ENCODE data around the gene ARHGAP10.

ARHGAP10 gene

GRCh38 chr4:147809211-147809610 is 77.3 kb downstream of the ARHGAP10 start:
- H3K27ac Mint-ChIP-seq = no peak overlapping the region
- H3K9me3 Mint-ChIP-seq = no peaks in the 10 kb centered on the region
- H3K27me3 Mint-ChIP-seq (ENCODE audit: low read depth) = peaks cover 11% of the 10 kb centered on the region
- peaks cover 3% of the 10 kb centered on the region for H3K36me3 Mint-ChIP-seq (ENCODE audit: low read depth)
- H3K4me1 Mint-ChIP-seq (ENCODE audit: low read depth) = peaks cover 5% of the 10 kb centered on the region
- H3K4me3 Mint-ChIP-seq = no peak overlapping the region

- Mint-ChIP-seq H3K36me3 (ENCODE audit: low read depth) (peaks cover 3% of the 10 kb centered on the region), H3K27ac (no peak overlapping the region), H3K9me3 (no peaks in the 10 kb centered on the region), H3K4me1 (ENCODE audit: low read depth) (peaks cover 10% of the 10 kb centered on the region), H3K4me3 (no peak overlapping the region), H3K27me3 (ENCODE audit: low read depth) (peaks cover 4% of the 10 kb centered on the region)
Observed at GRCh38 chr4:147811878-147812277, 80.0 kb downstream of the ARHGAP10 start.

- Mint-ChIP-seq H3K36me3 (ENCODE audit: low read depth) (peaks cover 3% of the 10 kb centered on the region), H3K27me3 (ENCODE audit: low read depth) (peaks cover 4% of the 10 kb centered on the region)
Observed at GRCh38 chr4:147813109-147813773, 81.4 kb downstream of the ARHGAP10 start.

GRCh38 chr4:147813973-147814372 is 82.1 kb downstream of the ARHGAP10 start:
- no peak overlapping the region for H3K27ac Mint-ChIP-seq
- no peak overlapping the region for H3K4me3 Mint-ChIP-seq
- H3K4me1 Mint-ChIP-seq (ENCODE audit: low read depth) = peaks cover 10% of the 10 kb centered on the region
- H3K9me3 Mint-ChIP-seq = no peaks in the 10 kb centered on the region
- H3K36me3 Mint-ChIP-seq (ENCODE audit: low read depth) = peaks cover 3% of the 10 kb centered on the region
- H3K27me3 Mint-ChIP-seq (ENCODE audit: low read depth) = peaks cover 4% of the 10 kb centered on the region

More at GRCh38 chr4:147813109-147813773, 81.4 kb downstream of the ARHGAP10 start:
- Mint-ChIP-seq H3K4me3 (no peak overlapping the region), H3K4me1 (ENCODE audit: low read depth) (peaks cover 10% of the 10 kb centered on the region), H3K9me3 (no peaks in the 10 kb centered on the region), H3K27ac (no peak overlapping the region)

GRCh38 chr4:147814376-147814775 is 82.5 kb downstream of the ARHGAP10 start:
- H3K27me3 Mint-ChIP-seq (ENCODE audit: low read depth) = peaks cover 4% of the 10 kb centered on the region
- H3K4me1 Mint-ChIP-seq (ENCODE audit: low read depth) = peaks cover 10% of the 10 kb centered on the region
- peaks cover 3% of the 10 kb centered on the region for H3K36me3 Mint-ChIP-seq (ENCODE audit: low read depth)
- H3K9me3 Mint-ChIP-seq = no peaks in the 10 kb centered on the region
- H3K27ac Mint-ChIP-seq = no peak overlapping the region
- no peak overlapping the region for H3K4me3 Mint-ChIP-seq

GRCh38 chr4:147815741-147816140 is 83.9 kb downstream of the ARHGAP10 start:
- H3K36me3 Mint-ChIP-seq (ENCODE audit: low read depth) = peaks cover 3% of the 10 kb centered on the region
- H3K9me3 Mint-ChIP-seq = no peaks in the 10 kb centered on the region
- no peak overlapping the region for H3K27ac Mint-ChIP-seq
- peaks cover 4% of the 10 kb centered on the region for H3K27me3 Mint-ChIP-seq (ENCODE audit: low read depth)
- H3K4me1 Mint-ChIP-seq (ENCODE audit: low read depth) = peaks cover 10% of the 10 kb centered on the region
- H3K4me3 Mint-ChIP-seq = no peak overlapping the region

GRCh38 chr4:147816382-147817254 is 84.7 kb downstream of the ARHGAP10 start:
- Mint-ChIP-seq H3K36me3 (ENCODE audit: low read depth) (peaks cover 2% of the 10 kb centered on the region), H3K4me3 (no peak overlapping the region), H3K27me3 (ENCODE audit: low read depth) (peaks cover 4% of the 10 kb centered on the region), H3K4me1 (ENCODE audit: low read depth) (peaks cover 10% of the 10 kb centered on the region), H3K9me3 (no peaks in the 10 kb centered on the region), H3K27ac (no peak overlapping the region)

- no peaks in the 10 kb centered on the region for H3K27me3 Mint-ChIP-seq (ENCODE audit: low read depth)
- peaks cover 4% of the 10 kb centered on the region for H3K4me1 Mint-ChIP-seq (ENCODE audit: low read depth)
- peaks cover 3% of the 10 kb centered on the region for H3K36me3 Mint-ChIP-seq (ENCODE audit: low read depth)
- no peak overlapping the region for H3K4me3 Mint-ChIP-seq
- no peak overlapping the region for H3K27ac Mint-ChIP-seq
- no peaks in the 10 kb centered on the region for H3K9me3 Mint-ChIP-seq
Observed at GRCh38 chr4:147820975-147821374, 89.1 kb downstream of the ARHGAP10 start.

GRCh38 chr4:147821555-147821954 is 89.7 kb downstream of the ARHGAP10 start:
- H3K4me3 Mint-ChIP-seq = no peak overlapping the region
- H3K9me3 Mint-ChIP-seq = no peaks in the 10 kb centered on the region
- H3K27me3 Mint-ChIP-seq (ENCODE audit: low read depth) = no peaks in the 10 kb centered on the region
- H3K36me3 Mint-ChIP-seq (ENCODE audit: low read depth) = peaks cover 3% of the 10 kb centered on the region
- no peak overlapping the region for H3K27ac Mint-ChIP-seq
- no peaks in the 10 kb centered on the region for H3K4me1 Mint-ChIP-seq (ENCODE audit: low read depth)

- no peaks in the 10 kb centered on the region for H3K9me3 Mint-ChIP-seq
- peaks cover 4% of the 10 kb centered on the region for H3K36me3 Mint-ChIP-seq (ENCODE audit: low read depth)
- no peaks in the 10 kb centered on the region for H3K27me3 Mint-ChIP-seq (ENCODE audit: low read depth)
- no peaks in the 10 kb centered on the region for H3K4me1 Mint-ChIP-seq (ENCODE audit: low read depth)
- no peak overlapping the region for H3K4me3 Mint-ChIP-seq
- H3K27ac Mint-ChIP-seq = no peak overlapping the region
Observed at GRCh38 chr4:147822128-147822527, 90.2 kb downstream of the ARHGAP10 start.

GRCh38 chr4:147823130-147823529 is 91.2 kb downstream of the ARHGAP10 start:
- H3K9me3 Mint-ChIP-seq = no peaks in the 10 kb centered on the region
- no peak overlapping the region for H3K27ac Mint-ChIP-seq
- H3K4me1 Mint-ChIP-seq (ENCODE audit: low read depth) = no peaks in the 10 kb centered on the region
- no peaks in the 10 kb centered on the region for H3K27me3 Mint-ChIP-seq (ENCODE audit: low read depth)
- peaks cover 4% of the 10 kb centered on the region for H3K36me3 Mint-ChIP-seq (ENCODE audit: low read depth)
- no peak overlapping the region for H3K4me3 Mint-ChIP-seq

GRCh38 chr4:147824316-147824715 is 92.4 kb downstream of the ARHGAP10 start:
- no peak overlapping the region for H3K4me3 Mint-ChIP-seq
- H3K36me3 Mint-ChIP-seq (ENCODE audit: low read depth) = peaks cover 4% of the 10 kb centered on the region
- no peaks in the 10 kb centered on the region for H3K27me3 Mint-ChIP-seq (ENCODE audit: low read depth)
- no peak overlapping the region for H3K27ac Mint-ChIP-seq
- H3K4me1 Mint-ChIP-seq (ENCODE audit: low read depth) = no peaks in the 10 kb centered on the region
- H3K9me3 Mint-ChIP-seq = no peaks in the 10 kb centered on the region

- Mint-ChIP-seq H3K27ac (no peak overlapping the region), H3K4me1 (ENCODE audit: low read depth) (no peaks in the 10 kb centered on the region), H3K4me3 (no peak overlapping the region)
Observed at GRCh38 chr4:147824884-147825283, 93.0 kb downstream of the ARHGAP10 start.

GRCh38 chr4:147825451-147826287 is 93.8 kb downstream of the ARHGAP10 start:
- H3K4me3 Mint-ChIP-seq = no peak overlapping the region
- H3K27me3 Mint-ChIP-seq (ENCODE audit: low read depth) = no peaks in the 10 kb centered on the region
- no peak overlapping the region for H3K27ac Mint-ChIP-seq
- H3K36me3 Mint-ChIP-seq (ENCODE audit: low read depth) = peaks cover 4% of the 10 kb centered on the region
- no peaks in the 10 kb centered on the region for H3K4me1 Mint-ChIP-seq (ENCODE audit: low read depth)
- H3K9me3 Mint-ChIP-seq = no peaks in the 10 kb centered on the region

More at GRCh38 chr4:147824884-147825283, 93.0 kb downstream of the ARHGAP10 start:
- Mint-ChIP-seq H3K27me3 (ENCODE audit: low read depth) (no peaks in the 10 kb centered on the region), H3K9me3 (no peaks in the 10 kb centered on the region), H3K36me3 (ENCODE audit: low read depth) (peaks cover 4% of the 10 kb centered on the region)

Data from T-helper 1 cell treated with Interleukin-12 subunit alpha and Interleukin-12 subunit beta and Interleukin-4 antibody, amounts not matched to agents 30 μg/mL and 1 μg/mL, for 36 hours (primary cell).